ENCODE measurements around the gene LILRA1. TPM values are rescaled to one million over a fixed set of nuclear protein-coding genes. Genes with fewer than 3 reads are reported as not detected.
"Not testable (repeated sequence)": the region's sequence is repeated elsewhere in the genome, so short reads cannot be mapped to it uniquely, and the experiment has no call there.

Gene LILRA1
- polyA plus RNA-seq, 1 donor: 0.46 TPM

GRCh38 chr19:54624234-54624633 lies 30.8 kb downstream of the LILRA1 start:
- not testable (repeated sequence) for DNase-seq (ENCODE audit: low read depth)

- DNase-seq (ENCODE audit: low read depth): not testable (repeated sequence)
These were observed 31.7 kb downstream of the LILRA1 start for GRCh38 chr19:54624934-54625730.

GRCh38 chr19:54626757-54627156 lies 33.3 kb downstream of the LILRA1 start:
- no peak for DNase-seq (ENCODE audit: low read depth)

GRCh38 chr19:54627912-54628311 lies 34.5 kb downstream of the LILRA1 start:
- not testable (repeated sequence) for DNase-seq (ENCODE audit: low read depth)

GRCh38 chr19:54630262-54630661 lies 36.8 kb downstream of the LILRA1 start, which contains the start of gene LILRB1:
TSS of gene LILRB1 (plus strand) at chr19:54630484. CDS start at chr19:54631074, 590 bp downstream.
- not testable (repeated sequence) for DNase-seq (ENCODE audit: low read depth)

GRCh38 chr19:54630782-54631181 lies 37.4 kb downstream of the LILRA1 start:
- DNase-seq (ENCODE audit: low read depth): no peak

- DNase-seq (ENCODE audit: low read depth): not testable (repeated sequence)
These were observed 38.3 kb downstream of the LILRA1 start for GRCh38 chr19:54631489-54632337.

GRCh38 chr19:54632517-54632916 lies 39.1 kb downstream of the LILRA1 start:
- not testable (repeated sequence) for DNase-seq (ENCODE audit: low read depth)

GRCh38 chr19:54633401-54633800 lies 40.0 kb downstream of the LILRA1 start:
- DNase-seq (ENCODE audit: low read depth): no peak

GRCh38 chr19:54636081-54636480 lies 42.6 kb downstream of the LILRA1 start:
- not testable (repeated sequence) for DNase-seq (ENCODE audit: low read depth)

- no peak for DNase-seq (ENCODE audit: low read depth)
These were observed 45.3 kb downstream of the LILRA1 start for GRCh38 chr19:54638683-54639082.

GRCh38 chr19:54642953-54643352 lies 49.5 kb downstream of the LILRA1 start:
- DNase-seq (ENCODE audit: low read depth): not testable (repeated sequence)

- not testable (repeated sequence) for DNase-seq (ENCODE audit: low read depth)
These were observed 50.2 kb downstream of the LILRA1 start for GRCh38 chr19:54643583-54643982.

- DNase-seq (ENCODE audit: low read depth): no peak
These were observed 50.6 kb downstream of the LILRA1 start for GRCh38 chr19:54644056-54644455.

GRCh38 chr19:54646331-54646841 lies 53.0 kb downstream of the LILRA1 start:
- no peak for DNase-seq (ENCODE audit: low read depth)

- no peak for DNase-seq (ENCODE audit: low read depth)
These were observed 54.7 kb downstream of the LILRA1 start for GRCh38 chr19:54648129-54648528.

- DNase-seq (ENCODE audit: low read depth): no peak
These were observed 56.8 kb downstream of the LILRA1 start for GRCh38 chr19:54650108-54650655.

Other genes starting within 250 kb of the LILRA1 start
- 6.6 TPM for gene LAIR1, start 228.7 kb upstream of the LILRA1 start, polyA plus RNA-seq (ENCODE audit: insufficient read length)
- gene TTYH1, start 178.2 kb upstream of the LILRA1 start, polyA plus RNA-seq (ENCODE audit: insufficient read length): 3.9 TPM
- gene LENG8, start 144.4 kb upstream of the LILRA1 start, polyA plus RNA-seq (ENCODE audit: insufficient read length): 120 TPM
- gene LENG9, start 129.9 kb upstream of the LILRA1 start, polyA plus RNA-seq (ENCODE audit: insufficient read length): 1.8 TPM
- 29.2 TPM for gene CDC42EP5, start 120.3 kb upstream of the LILRA1 start, polyA plus RNA-seq (ENCODE audit: insufficient read length)
- gene LAIR2, start 90.8 kb upstream of the LILRA1 start, polyA plus RNA-seq (ENCODE audit: insufficient read length): not detected
- gene LILRA2, start 19.8 kb upstream of the LILRA1 start, polyA plus RNA-seq (ENCODE audit: insufficient read length): 0.81 TPM
- 1.1 TPM for gene LILRB1, start 36.9 kb downstream of the LILRA1 start, polyA plus RNA-seq (ENCODE audit: insufficient read length)
- 0.63 TPM for gene LILRB4, start 69.4 kb downstream of the LILRA1 start, polyA plus RNA-seq (ENCODE audit: insufficient read length)
- not detected for gene KIR3DL3, start 130.8 kb downstream of the LILRA1 start, polyA plus RNA-seq (ENCODE audit: insufficient read length)
- not detected for gene KIR2DL3, start 144.9 kb downstream of the LILRA1 start, polyA plus RNA-seq (ENCODE audit: insufficient read length)
- gene KIR2DL1, start 176.2 kb downstream of the LILRA1 start, polyA plus RNA-seq (ENCODE audit: insufficient read length): not detected
- not detected for gene KIR2DL4, start 210.0 kb downstream of the LILRA1 start, polyA plus RNA-seq (ENCODE audit: insufficient read length)
- gene KIR3DL1, start 222.8 kb downstream of the LILRA1 start, polyA plus RNA-seq (ENCODE audit: insufficient read length): not detected
- not detected for gene KIR2DS4, start 239.0 kb downstream of the LILRA1 start, polyA plus RNA-seq (ENCODE audit: insufficient read length)